GM18858 (cell line): ENCODE measurements around the gene OR2AJ1.

Source experiments
- ATAC-seq: cut with Tn5 transposase; IDR thresholded peaks from one replicate; pipeline ENCODE4 v1.9.1; 2021; ENCODE audit not compliant: unreplicated experiment

The OR2AJ1 gene

DNA sequence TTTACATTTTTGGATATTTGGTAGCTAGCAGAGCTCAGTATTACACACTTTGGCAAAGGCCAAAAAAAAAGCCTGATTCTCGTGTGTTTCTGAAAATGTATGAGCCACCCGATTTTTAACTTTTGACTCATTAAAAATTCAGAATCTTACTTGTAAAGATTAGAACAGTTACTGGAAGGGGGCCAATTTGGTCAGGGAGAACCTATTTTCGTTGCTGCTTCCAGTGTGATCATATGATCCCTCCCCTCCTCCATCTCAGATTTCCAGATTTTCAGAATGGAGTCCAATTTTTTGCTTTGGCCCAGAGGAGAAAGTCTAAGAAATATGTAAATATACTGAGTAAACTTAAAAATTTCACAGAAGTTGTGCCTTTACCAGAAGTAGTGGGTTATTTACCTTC is 37.1 kb downstream of the OR2AJ1 start:
- no peak for ATAC-seq

DNA sequence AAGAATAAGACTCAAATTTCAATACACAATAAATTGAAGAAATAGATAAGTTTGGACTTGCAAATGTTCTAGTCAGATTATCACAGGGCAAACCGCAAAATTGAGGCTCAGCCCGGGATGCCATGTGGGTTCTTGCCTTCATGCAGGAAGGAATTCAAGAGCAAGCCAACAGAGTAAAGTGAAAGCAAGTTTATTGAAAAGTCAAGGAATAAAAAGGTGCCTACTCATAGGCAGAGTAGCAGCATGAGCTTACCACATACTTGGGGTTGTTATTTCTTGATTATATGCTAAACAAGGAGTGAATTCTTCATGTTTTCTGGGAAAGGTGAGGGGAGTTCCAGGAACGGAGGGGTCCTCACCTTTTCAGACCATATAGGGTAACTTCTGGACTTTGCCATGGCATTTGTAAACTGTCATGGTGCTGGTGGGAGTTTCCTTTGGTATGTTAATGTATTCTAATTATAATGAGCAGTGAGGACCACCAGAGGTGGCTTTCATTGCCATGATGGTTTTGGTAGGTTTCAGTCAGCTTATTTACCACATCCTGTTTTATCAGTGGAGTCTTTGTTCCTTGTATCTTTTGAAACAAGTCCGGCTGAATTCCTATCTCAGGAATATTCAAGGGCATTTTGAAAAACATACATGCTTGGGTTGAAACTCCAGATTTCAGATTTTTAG is 38.4 kb downstream of the OR2AJ1 start:
- ATAC-seq, result no peak

DNA sequence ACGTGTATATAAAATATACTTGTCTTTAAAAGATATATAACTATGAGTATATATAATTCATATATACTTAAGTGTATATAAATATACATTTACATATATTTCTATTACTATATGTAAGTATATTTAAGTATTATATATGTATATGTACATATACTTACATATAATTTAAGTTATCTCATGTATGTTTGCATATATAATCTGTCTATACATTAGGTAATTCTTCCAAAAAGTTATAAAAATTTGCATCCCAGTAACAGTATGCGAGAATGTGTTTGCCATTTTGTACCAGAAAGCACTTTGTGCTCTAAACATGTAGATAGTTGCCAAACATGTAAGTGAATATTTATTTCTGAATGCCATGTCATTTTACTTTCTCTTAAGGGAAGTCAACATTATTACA is 40.2 kb downstream of the OR2AJ1 start, which contains the start of gene OR2AK2:
TSS of gene OR2AK2 (plus strand) at position 301 of the 400 bp plus-strand sequence. CDS start 144 bp downstream, outside the sequence.
- no peak for ATAC-seq

DNA sequence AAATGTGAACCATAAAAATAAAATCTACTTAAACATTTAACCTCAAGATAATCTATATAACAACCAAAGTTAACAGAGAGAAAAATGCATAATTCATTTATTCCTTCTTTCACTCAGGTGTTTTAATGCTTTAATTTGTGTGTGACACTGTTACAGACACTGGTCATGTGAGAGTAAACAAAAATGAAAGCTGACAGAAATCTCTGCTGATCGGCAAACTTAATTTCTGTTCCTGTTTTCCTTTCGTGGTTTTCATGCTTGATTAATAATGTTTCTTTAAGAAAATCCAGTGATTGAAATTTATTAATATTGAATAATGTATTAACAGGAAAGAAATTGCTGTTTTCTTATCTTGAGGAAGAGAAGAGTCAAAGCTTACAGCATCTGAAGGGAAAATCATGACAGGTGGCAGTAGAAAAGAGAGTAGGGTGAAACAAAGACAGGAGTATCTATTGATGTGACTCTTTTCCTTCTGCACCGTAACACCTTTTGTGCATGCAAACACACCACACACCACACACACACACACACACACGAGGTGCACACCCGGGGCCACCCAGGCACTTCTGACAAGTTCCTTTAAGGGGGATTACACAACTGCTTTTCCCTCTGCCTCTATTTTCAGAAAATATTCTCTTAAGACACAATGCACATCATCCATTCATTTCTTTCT is 42.0 kb downstream of the OR2AJ1 start:
- peak; percentile 83 for ATAC-seq
